HAP-1 (cell line): ENCODE results near the gene DHX16.

Experiments
- DNase-seq, 2 experiments: peaks; one replicate each; pipeline ENCODE4 v3.0.0-alpha.2; 2016 to 2020; ENCODE audit warnings: low spot score in 2 of 2
- H3K27me3 ChIP-seq: fragments of 250-450 bp; sonication (Bioruptor Pico); 2 replicates; pipeline ENCODE4 v1.5.1; 2020; ENCODE audit warnings: low read depth, mild to moderate bottlenecking, moderate library complexity
- H3K36me3 ChIP-seq: fragments of 250-450 bp; sonication (Bioruptor Pico); replicated peaks from 2 replicates; pipeline ENCODE4 v1.5.1; 2020; ENCODE audit warnings: mild to moderate bottlenecking
- H3K4me1 ChIP-seq: fragments of 250-450 bp; sonication (Bioruptor Pico); 2 replicates; pipeline ENCODE4 v1.5.1; 2020; ENCODE audit warnings: mild to moderate bottlenecking
- H3K4me3 ChIP-seq: fragments of 250-450 bp; sonication (Bioruptor Pico); 2 replicates; pipeline ENCODE4 v1.5.1; 2020; ENCODE audit warnings: mild to moderate bottlenecking, moderate library complexity
- H3K9me3 ChIP-seq: fragments of 250-450 bp; sonication (Bioruptor Pico); 2 replicates; pipeline ENCODE4 v1.5.1; 2020; ENCODE audit warnings: mild to moderate bottlenecking, moderate library complexity
- in situ Hi-C: fragments of 300-500 bp; cut with MboI; formaldehyde crosslinking; loops from 3 replicates; pipeline ENCODE4 v1.14.3; 2020; ENCODE audit warnings: low sequenced_read_pairs, inconsistent platforms, mixed read lengths

Gene DHX16

GRCh38 chr6:30647242-30648116, 25.3 kb downstream of the DHX16 start:
- Histone ChIP-seq H3K4me1 (peaks cover 8% of the 10 kb centered on the region), H3K36me3 (peaks cover 20% of the 10 kb centered on the region), H3K9me3 (no peaks in the 10 kb centered on the region), H3K27me3 (no peaks in the 10 kb centered on the region), H3K4me3 (peak overlapping the region; percentile 70)
- in situ Hi-C loops = no loop called here
- DNase-seq = peak; percentile 60 to 89

- H3K9me3 ChIP-seq = no peaks in the 10 kb centered on the region
- peaks cover 17% of the 10 kb centered on the region for H3K36me3 ChIP-seq
- DNase-seq = peak; percentile 83 to 95
- in situ Hi-C loops = no loop called here
- H3K27me3 ChIP-seq = no peaks in the 10 kb centered on the region
- H3K4me1 ChIP-seq = peaks cover 8% of the 10 kb centered on the region
- peak within 1 kb of the TSS; percentile 70 for H3K4me3 ChIP-seq
Measured at GRCh38 chr6:30646450-30647241, 26.2 kb downstream of the DHX16 start, which contains the start of gene C6orf136. C6orf136 (plus strand) TSS chr6:30647133; CDS start chr6:30647232, 99 bp downstream.

GRCh38 chr6:30645989-30646388, 26.8 kb downstream of the DHX16 start:
- Histone ChIP-seq H3K4me1 (peaks cover 8% of the 10 kb centered on the region), H3K27me3 (no peaks in the 10 kb centered on the region)
- in situ Hi-C loops = no loop called here

GRCh38 chr6:30644769-30645168, 28.0 kb downstream of the DHX16 start:
- no peaks in the 10 kb centered on the region for H3K27me3 ChIP-seq
- peaks cover 21% of the 10 kb centered on the region for H3K36me3 ChIP-seq
- H3K9me3 ChIP-seq = no peaks in the 10 kb centered on the region
- in situ Hi-C loops = no loop called here
- DNase-seq = no peak
- peaks cover 8% of the 10 kb centered on the region for H3K4me1 ChIP-seq
- no peak overlapping the region for H3K4me3 ChIP-seq

More at GRCh38 chr6:30645989-30646388, 26.8 kb downstream of the DHX16 start:
- no peak for DNase-seq
- Histone ChIP-seq H3K9me3 (no peaks in the 10 kb centered on the region), H3K36me3 (peaks cover 14% of the 10 kb centered on the region), H3K4me3 (no peak overlapping the region)

GRCh38 chr6:30643656-30644055, 29.1 kb downstream of the DHX16 start:
- Histone ChIP-seq H3K4me1 (peaks cover 8% of the 10 kb centered on the region), H3K27me3 (no peaks in the 10 kb centered on the region), H3K9me3 (no peaks in the 10 kb centered on the region), H3K4me3 (no peak overlapping the region), H3K36me3 (peaks cover 21% of the 10 kb centered on the region)
- in situ Hi-C loops = no loop called here
- DNase-seq = no peak

- no peak for DNase-seq
- Histone ChIP-seq H3K27me3 (no peaks in the 10 kb centered on the region), H3K4me3 (no peak overlapping the region), H3K36me3 (peaks cover 21% of the 10 kb centered on the region), H3K4me1 (peaks cover under 1% of the 10 kb centered on the region), H3K9me3 (no peaks in the 10 kb centered on the region)
- in situ Hi-C loops = no loop called here
Measured at GRCh38 chr6:30641048-30641447, 31.8 kb downstream of the DHX16 start.

- no peaks in the 10 kb centered on the region for H3K4me1 ChIP-seq
- peaks cover 21% of the 10 kb centered on the region for H3K36me3 ChIP-seq
- H3K9me3 ChIP-seq = no peaks in the 10 kb centered on the region
- no peak for DNase-seq
- in situ Hi-C loops = no loop called here
- no peak overlapping the region for H3K4me3 ChIP-seq
- no peaks in the 10 kb centered on the region for H3K27me3 ChIP-seq
Measured at GRCh38 chr6:30640481-30640880, 32.3 kb downstream of the DHX16 start.

GRCh38 chr6:30635834-30636233, 37.0 kb downstream of the DHX16 start:
- H3K36me3 ChIP-seq = peaks cover 12% of the 10 kb centered on the region; the same call in 1 of the 2 replicates
- in situ Hi-C loops = no loop called here

GRCh38 chr6:30626484-30627366, 46.1 kb downstream of the DHX16 start, which contains the start of gene ATAT1:
ATAT1 (plus strand) TSS chr6:30626874.
- H3K9me3 ChIP-seq = no peaks in the 10 kb centered on the region
- no peaks in the 10 kb centered on the region for H3K27me3 ChIP-seq
- peak within 1 kb of the TSS; percentile 52 for H3K4me3 ChIP-seq
- H3K4me1 ChIP-seq = peaks cover 7% of the 10 kb centered on the region; the same call in 1 of the 2 replicates
- peak; percentile 56 to 91 for DNase-seq
- in situ Hi-C loops = no loop called here
- peaks cover 54% of the 10 kb centered on the region for H3K36me3 ChIP-seq

More at GRCh38 chr6:30635834-30636233, 37.0 kb downstream of the DHX16 start:
- Histone ChIP-seq H3K4me3 (no peak overlapping the region), H3K27me3 (no peaks in the 10 kb centered on the region), H3K4me1 (no peaks in the 10 kb centered on the region), H3K9me3 (no peaks in the 10 kb centered on the region)
- DNase-seq = no peak

GRCh38 chr6:30625511-30625910, 47.3 kb downstream of the DHX16 start:
- H3K9me3 ChIP-seq = no peaks in the 10 kb centered on the region
- peaks cover 7% of the 10 kb centered on the region; the same call in 1 of the 2 replicates for H3K4me1 ChIP-seq
- H3K27me3 ChIP-seq = no peaks in the 10 kb centered on the region
- H3K36me3 ChIP-seq = peaks cover 64% of the 10 kb centered on the region
- H3K4me3 ChIP-seq = no peak overlapping the region
- no peak for DNase-seq
- in situ Hi-C loops = no loop called here

GRCh38 chr6:30619561-30619960, 53.2 kb downstream of the DHX16 start:
- in situ Hi-C loops = loop anchor here (5.0 kb wide), 1 partner anchor 103 kb away; the partner anchor contains the start of gene TUBB

GRCh38 chr6:30618270-30618797, 54.5 kb downstream of the DHX16 start:
- in situ Hi-C loops = loop anchor here (5.0 kb wide), 1 partner anchor 104 kb away; the partner anchor contains the start of gene TUBB
- H3K4me3 ChIP-seq = peak overlapping the region; percentile 99
- no peaks in the 10 kb centered on the region for H3K9me3 ChIP-seq
- no peak for DNase-seq
- peaks cover 19% of the 10 kb centered on the region for H3K4me1 ChIP-seq
- peaks cover 64% of the 10 kb centered on the region for H3K36me3 ChIP-seq
- no peaks in the 10 kb centered on the region for H3K27me3 ChIP-seq

More at GRCh38 chr6:30619561-30619960, 53.2 kb downstream of the DHX16 start:
- Histone ChIP-seq H3K4me3 (no peak overlapping the region), H3K4me1 (peaks cover 7% of the 10 kb centered on the region; the same call in 1 of the 2 replicates), H3K9me3 (no peaks in the 10 kb centered on the region), H3K36me3 (peaks cover 58% of the 10 kb centered on the region), H3K27me3 (no peaks in the 10 kb centered on the region)
- DNase-seq = no peak
